ENCODE data around the gene KRTAP2-4.
"Not testable (repeated sequence)": the region's sequence is repeated elsewhere in the genome, so short reads cannot be mapped to it uniquely, and the experiment has no call there.

The KRTAP2-4 gene, protein sequence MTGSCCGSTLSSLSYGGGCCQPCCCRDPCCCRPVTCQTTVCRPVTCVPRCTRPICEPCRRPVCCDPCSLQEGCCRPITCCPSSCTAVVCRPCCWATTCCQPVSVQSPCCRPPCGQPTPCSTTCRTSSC

DNA sequence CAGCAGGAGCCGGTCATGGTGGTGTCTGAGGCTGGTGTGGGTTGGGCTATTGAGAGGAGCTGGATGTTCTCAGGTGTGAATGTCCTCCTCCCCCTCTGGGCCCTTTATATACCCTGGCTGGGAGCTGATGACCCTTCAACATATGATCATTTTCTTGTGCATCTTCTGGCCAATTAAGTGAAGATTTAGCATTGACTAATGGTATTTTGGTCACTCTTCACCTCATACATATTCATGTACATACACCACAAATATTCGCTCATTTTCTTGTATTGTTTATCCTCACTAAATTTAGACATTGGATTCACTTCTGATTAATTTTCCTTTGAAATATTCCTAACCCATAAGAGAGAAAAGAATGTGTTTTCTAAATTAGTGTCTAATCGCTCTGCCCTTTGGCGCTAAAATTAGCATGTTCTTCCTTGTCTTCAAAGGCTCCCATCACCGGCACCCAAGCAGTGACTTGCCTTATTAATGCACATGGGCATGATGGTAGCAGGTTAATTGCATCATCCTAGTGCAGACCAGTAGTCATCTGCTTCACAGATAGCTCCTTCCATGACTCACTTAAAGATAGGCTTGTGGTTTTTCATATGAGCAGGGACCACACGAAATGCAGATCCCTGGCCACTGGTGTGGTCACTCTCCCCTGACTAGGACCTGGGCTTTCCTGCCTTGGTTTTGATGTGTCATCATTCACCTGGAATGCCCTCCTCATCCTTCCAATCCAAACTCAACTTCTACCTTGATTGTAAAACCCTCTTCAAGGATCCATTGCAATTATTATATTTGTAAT, at the start of gene KRTAP2-4:
Gene KRTAP2-4, minus strand, starts transcription at position 51 of the 796 bp plus-strand sequence. Its CDS starts 34 bp downstream, at position 17.
- Histone ChIP-seq H3K36me3 (no peaks in the 10 kb centered on the region), H3K9me3 (ENCODE audit: severe bottlenecking) (no peaks in the 10 kb centered on the region), H3K27me3 (ENCODE audit: insufficient read depth, low read depth, severe bottlenecking) (no peaks in the 10 kb centered on the region), H3K4me3 (ENCODE audit: low read depth, low read length) (no peak within 1 kb of the TSS), H3K27ac (no peak within 1 kb of the TSS)
- no peak for DNase-seq
- TF ChIP-seq, protein P1, sequence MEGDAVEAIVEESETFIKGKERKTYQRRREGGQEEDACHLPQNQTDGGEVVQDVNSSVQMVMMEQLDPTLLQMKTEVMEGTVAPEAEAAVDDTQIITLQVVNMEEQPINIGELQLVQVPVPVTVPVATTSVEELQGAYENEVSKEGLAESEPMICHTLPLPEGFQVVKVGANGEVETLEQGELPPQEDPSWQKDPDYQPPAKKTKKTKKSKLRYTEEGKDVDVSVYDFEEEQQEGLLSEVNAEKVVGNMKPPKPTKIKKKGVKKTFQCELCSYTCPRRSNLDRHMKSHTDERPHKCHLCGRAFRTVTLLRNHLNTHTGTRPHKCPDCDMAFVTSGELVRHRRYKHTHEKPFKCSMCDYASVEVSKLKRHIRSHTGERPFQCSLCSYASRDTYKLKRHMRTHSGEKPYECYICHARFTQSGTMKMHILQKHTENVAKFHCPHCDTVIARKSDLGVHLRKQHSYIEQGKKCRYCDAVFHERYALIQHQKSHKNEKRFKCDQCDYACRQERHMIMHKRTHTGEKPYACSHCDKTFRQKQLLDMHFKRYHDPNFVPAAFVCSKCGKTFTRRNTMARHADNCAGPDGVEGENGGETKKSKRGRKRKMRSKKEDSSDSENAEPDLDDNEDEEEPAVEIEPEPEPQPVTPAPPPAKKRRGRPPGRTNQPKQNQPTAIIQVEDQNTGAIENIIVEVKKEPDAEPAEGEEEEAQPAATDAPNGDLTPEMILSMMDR (IDR thresholded peaks at IDR 0.05; ENCODE audit: low read depth, low read length): no peak

DNA sequence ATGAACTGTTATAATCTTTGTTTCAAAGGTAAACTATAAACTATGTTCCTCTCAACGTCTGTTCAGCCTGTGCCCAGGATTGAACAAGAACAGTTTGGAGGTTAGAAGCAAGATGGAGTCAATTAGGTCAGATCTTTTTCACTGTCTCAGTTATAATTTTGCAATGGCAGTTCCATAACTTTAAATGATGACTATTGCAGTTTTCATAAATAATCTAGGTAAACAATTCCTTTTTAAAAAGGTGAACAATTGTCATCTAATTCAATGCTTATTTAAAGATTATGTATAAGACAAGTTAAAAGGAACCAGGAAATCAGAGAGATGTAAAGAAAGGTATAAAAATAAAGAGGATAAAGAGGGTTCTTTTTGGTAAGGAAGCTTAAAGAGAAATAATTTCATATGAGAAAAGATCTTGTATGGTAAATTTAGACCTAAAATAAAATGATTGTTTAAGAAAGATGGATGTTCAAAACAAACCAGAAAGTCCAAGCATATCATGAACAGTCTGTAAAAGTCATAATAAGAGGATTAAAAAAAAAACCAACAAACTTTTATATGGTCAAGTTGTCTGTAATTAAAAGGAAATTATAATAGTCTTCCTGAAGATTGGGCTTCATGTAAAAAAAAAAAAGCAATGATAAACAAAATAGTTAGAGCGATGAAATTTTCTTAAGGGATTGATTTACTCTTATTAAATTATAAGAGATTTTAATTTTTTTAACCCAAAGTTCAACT, 45.6 kb upstream of the KRTAP2-4 start:
- H3K9me3 ChIP-seq (ENCODE audit: severe bottlenecking): peaks cover 22% of the 10 kb centered on the region
- TF ChIP-seq, protein P1 (IDR thresholded peaks at IDR 0.05; ENCODE audit: low read depth, low read length): no peak
- H3K27ac ChIP-seq: no peak overlapping the region
- no peak overlapping the region for H3K4me3 ChIP-seq (ENCODE audit: low read depth, low read length)
- DNase-seq: no peak
- H3K36me3 ChIP-seq: no peaks in the 10 kb centered on the region
- peaks cover 45% of the 10 kb centered on the region for H3K27me3 ChIP-seq (ENCODE audit: insufficient read depth, low read depth, severe bottlenecking)

DNA sequence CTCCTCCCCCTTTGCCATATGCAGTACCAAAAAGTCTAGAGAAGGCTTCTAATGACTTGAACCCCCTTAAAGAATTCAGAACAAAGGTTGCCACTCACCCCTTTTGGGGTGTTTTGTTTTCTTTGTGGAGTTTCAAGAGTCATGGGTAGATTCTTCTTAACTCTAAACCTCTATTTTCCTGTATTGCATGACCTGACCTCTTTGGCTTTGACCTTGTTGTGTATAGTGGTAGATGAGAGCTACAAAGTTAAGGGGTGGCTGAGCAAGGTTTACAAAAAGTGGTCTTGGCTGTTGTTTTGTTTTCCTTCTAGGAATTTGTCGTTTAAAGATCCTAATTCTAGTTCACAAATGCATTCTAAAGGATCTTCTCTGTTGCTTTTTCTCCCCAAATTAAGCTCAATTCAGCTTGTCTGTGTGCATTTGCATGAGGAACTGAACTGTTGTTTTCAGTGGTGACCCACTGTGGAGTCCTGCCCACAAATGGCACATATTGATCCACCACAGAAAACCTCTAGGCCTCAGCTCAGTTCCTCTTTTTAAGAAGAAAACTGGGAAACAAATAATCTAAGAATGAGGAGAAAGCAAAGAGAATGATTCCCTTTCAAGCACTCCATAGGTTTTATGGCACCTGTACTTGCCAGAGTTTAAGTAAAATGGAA, 43.2 kb upstream of the KRTAP2-4 start:
- H3K27ac ChIP-seq; H3K4me3 ChIP-seq (ENCODE audit: low read depth, low read length); DNase-seq; H3K36me3 ChIP-seq: not testable (repeated sequence)
- Histone ChIP-seq H3K27me3 (ENCODE audit: insufficient read depth, low read depth, severe bottlenecking) (peaks cover 33% of the 10 kb centered on the region), H3K9me3 (ENCODE audit: severe bottlenecking) (peaks cover 20% of the 10 kb centered on the region)

DNA sequence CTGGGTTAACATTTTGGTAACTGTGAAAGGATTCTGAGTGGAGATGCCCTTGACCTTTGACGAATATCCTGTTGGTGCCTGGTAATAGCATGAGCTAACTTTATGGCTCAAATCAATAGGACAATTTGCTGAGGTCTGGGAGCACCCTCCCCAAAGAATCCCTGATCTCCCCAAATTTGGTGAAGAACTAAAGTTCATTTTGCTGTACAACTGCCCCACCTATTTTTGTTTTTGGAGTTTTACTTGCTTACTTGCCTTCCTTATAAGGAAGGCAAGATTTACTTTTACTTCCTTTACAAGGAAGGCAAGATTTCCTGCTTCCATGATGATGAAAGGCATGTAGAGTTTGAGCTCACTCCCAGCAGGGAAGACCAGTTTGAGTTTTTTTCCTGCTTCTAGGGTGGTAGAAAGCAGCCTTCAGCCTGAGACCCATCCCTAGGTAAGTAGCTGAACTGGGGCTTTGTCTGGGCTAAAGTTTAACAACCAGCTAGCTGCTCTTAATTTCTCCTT, 42.3 kb upstream of the KRTAP2-4 start:
- peaks cover 28% of the 10 kb centered on the region for H3K27me3 ChIP-seq (ENCODE audit: insufficient read depth, low read depth, severe bottlenecking)
- TF ChIP-seq, protein P1 (IDR thresholded peaks at IDR 0.05; ENCODE audit: low read depth, low read length): no peak
- H3K9me3 ChIP-seq (ENCODE audit: severe bottlenecking): peaks cover 14% of the 10 kb centered on the region
- DNase-seq: no peak
- H3K4me3 ChIP-seq (ENCODE audit: low read depth, low read length): no peak overlapping the region
- H3K27ac ChIP-seq: no peak overlapping the region
- H3K36me3 ChIP-seq: no peaks in the 10 kb centered on the region

DNA sequence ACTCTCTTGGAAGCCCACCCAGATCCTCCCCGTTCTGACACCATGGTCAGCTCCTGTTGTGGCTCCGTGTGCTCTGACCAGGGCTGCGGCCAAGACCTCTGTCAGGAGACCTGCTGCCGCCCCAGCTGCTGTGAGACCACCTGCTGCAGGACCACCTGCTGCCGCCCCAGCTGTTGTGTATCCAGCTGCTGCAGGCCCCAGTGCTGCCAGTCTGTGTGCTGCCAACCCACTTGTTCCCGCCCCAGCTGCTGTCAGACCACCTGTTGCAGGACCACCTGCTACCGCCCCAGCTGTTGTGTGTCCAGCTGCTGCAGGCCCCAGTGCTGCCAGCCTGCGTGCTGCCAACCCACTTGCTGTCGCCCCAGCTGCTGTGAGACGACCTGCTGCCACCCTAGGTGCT, 39.7 kb upstream of the KRTAP2-4 start, which contains the start of gene KRTAP4-9:
Gene KRTAP4-9, plus strand, starts transcription at position 43 of the 400 bp plus-strand sequence. Its CDS starts 0 bp downstream, at position 43.
- not testable (repeated sequence) for H3K36me3 ChIP-seq; DNase-seq; H3K4me3 ChIP-seq (ENCODE audit: low read depth, low read length); H3K9me3 ChIP-seq (ENCODE audit: severe bottlenecking); H3K27ac ChIP-seq
- peaks cover 28% of the 10 kb centered on the region for H3K27me3 ChIP-seq (ENCODE audit: insufficient read depth, low read depth, severe bottlenecking)

DNA sequence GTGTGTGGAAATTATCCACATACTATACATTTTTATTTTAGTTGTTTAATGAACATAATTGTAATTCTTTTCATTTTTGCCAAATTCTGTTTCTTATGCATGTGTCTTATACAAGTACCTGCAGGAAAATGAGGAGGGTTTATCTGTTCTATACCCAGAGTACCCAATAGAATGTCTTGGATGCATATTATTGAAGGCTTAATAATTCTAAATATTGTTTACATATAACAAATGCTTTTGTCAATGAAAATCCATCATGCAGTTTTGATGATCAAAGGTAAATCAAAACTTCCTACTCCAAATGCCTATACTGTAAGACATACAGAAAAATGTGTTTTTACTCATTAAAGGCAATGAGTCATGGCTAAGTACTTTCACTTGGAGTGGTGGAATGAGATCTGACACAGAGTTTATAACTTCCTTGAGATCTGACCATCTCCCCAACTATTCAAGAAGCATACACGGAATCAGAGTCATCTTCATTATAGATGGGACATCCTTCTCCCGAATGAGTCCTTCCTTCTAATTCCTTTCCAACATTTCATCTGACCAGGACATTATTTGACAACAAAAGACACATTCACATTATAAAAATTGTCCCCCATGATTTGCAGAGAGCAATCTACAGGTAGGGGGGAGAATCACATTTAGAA, 38.8 kb upstream of the KRTAP2-4 start:
- not testable (repeated sequence) for H3K27ac ChIP-seq; H3K36me3 ChIP-seq; H3K4me3 ChIP-seq (ENCODE audit: low read depth, low read length); H3K9me3 ChIP-seq (ENCODE audit: severe bottlenecking); DNase-seq
- H3K27me3 ChIP-seq (ENCODE audit: insufficient read depth, low read depth, severe bottlenecking): peaks cover 28% of the 10 kb centered on the region

All from WERI-Rb-1 (cell line).